ENCODE results near the gene GNAT1. TPM values are rescaled to one million over a fixed set of nuclear protein-coding genes. Genes with fewer than 3 reads are reported as not detected.

GNAT1 gene
- total RNA-seq, 1 experiment from 2014 or later = 0.50 TPM

DNA sequence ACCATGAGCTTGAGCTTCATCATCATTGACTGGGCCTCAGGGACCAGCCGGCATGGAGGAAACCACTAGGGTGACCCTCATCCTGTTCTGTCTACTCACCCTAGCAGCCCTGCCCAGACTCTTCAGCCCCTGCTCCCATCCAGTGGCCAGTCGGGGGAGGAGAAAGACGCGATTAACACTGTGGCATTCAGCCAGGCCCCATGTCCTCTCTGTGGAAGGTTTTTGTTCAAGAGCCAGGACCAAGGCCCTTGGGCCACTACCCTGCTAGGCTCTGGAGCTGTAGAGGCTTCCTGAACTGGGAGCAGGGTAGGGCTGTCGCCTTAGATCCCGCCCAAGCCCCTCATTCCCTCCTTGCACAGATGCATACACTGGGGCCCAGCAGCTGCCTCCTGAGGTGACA, 28.7 kb downstream of the GNAT1 start:
- POLR2A ChIA-PET = no interaction called here
- Mint-ChIP-seq H3K4me1 (ENCODE audit: low read depth, unreplicated experiment) (no peaks in the 10 kb centered on the region), H3K9me3 (ENCODE audit: unreplicated experiment) (no peaks in the 10 kb centered on the region), H3K36me3 (ENCODE audit: insufficient read depth, unreplicated experiment) (peaks cover 6% of the 10 kb centered on the region), H3K27me3 (ENCODE audit: insufficient read depth, unreplicated experiment) (no peaks in the 10 kb centered on the region), H3K27ac (ENCODE audit: unreplicated experiment) (no peak overlapping the region), H3K4me3 (ENCODE audit: unreplicated experiment) (no peak overlapping the region)
- CTCF ChIA-PET = interaction anchor here (2.1 kb wide), 1 partner anchor 25 kb away, joined by 27 read pairs; no protein-coding TSS in a partner anchor
- Histone ChIP-seq H3K36me3 (ENCODE audit: control insufficient read depth, insufficient read depth, low read length) (peaks cover 1% of the 10 kb centered on the region; the same call in 1 of the 2 replicates), H3K27me3 (replicated peaks; ENCODE audit: control insufficient read depth, insufficient read depth, low read length) (no peaks in the 10 kb centered on the region), H3K4me1 (no peaks in the 10 kb centered on the region), H3K4me3 (ENCODE audit: low read depth, low read length) (no peak overlapping the region), H3K9me3 (no peaks in the 10 kb centered on the region)
- intact Hi-C loops (cut with micrococcal nuclease; ENCODE audit: unreplicated experiment) = no loop called here
- no peak for DNase-seq
- TF ChIP-seq, protein P1, sequence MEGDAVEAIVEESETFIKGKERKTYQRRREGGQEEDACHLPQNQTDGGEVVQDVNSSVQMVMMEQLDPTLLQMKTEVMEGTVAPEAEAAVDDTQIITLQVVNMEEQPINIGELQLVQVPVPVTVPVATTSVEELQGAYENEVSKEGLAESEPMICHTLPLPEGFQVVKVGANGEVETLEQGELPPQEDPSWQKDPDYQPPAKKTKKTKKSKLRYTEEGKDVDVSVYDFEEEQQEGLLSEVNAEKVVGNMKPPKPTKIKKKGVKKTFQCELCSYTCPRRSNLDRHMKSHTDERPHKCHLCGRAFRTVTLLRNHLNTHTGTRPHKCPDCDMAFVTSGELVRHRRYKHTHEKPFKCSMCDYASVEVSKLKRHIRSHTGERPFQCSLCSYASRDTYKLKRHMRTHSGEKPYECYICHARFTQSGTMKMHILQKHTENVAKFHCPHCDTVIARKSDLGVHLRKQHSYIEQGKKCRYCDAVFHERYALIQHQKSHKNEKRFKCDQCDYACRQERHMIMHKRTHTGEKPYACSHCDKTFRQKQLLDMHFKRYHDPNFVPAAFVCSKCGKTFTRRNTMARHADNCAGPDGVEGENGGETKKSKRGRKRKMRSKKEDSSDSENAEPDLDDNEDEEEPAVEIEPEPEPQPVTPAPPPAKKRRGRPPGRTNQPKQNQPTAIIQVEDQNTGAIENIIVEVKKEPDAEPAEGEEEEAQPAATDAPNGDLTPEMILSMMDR (IDR thresholded peaks at IDR 0.05; ENCODE audit: insufficient read depth in 1 of 2, low read depth in 1 of 2, low read length in 1 of 2, severe bottlenecking in 1 of 2, unreplicated experiment in 1 of 2) = no peak
- no TSS peak for BruUV-seq (replicated peaks)

DNA sequence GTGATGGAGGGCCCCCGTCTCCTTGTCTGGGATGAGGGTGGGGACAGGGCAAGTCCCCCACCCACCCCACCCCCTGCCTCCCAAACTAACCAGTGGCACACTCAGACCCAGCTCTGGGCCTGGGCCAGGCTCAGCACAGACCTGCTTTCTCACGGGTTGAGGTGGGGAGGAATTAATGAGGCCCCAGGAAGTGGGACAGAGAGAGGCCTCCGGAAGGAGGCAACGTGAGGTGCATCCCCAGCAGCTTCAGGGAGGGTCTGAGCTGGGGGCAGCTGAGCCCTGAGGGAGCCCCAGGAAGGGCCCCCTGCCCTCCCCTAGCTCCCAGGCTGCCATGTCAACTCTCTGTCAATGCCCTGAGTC, 29.6 kb downstream of the GNAT1 start:
- BruUV-seq (replicated peaks) = no TSS peak
- Mint-ChIP-seq H3K4me1 (ENCODE audit: low read depth, unreplicated experiment) (no peaks in the 10 kb centered on the region), H3K36me3 (ENCODE audit: insufficient read depth, unreplicated experiment) (peaks cover 6% of the 10 kb centered on the region), H3K27me3 (ENCODE audit: insufficient read depth, unreplicated experiment) (no peaks in the 10 kb centered on the region), H3K27ac (ENCODE audit: unreplicated experiment) (no peak overlapping the region), H3K9me3 (ENCODE audit: unreplicated experiment) (no peaks in the 10 kb centered on the region), H3K4me3 (ENCODE audit: unreplicated experiment) (no peak overlapping the region)
- no peaks in the 10 kb centered on the region for H3K9me3 ChIP-seq
- H3K27me3 ChIP-seq (replicated peaks; ENCODE audit: control insufficient read depth, insufficient read depth, low read length) = no peaks in the 10 kb centered on the region
- H3K4me1 ChIP-seq = no peaks in the 10 kb centered on the region
- ChIA-PET CTCF (interaction anchor here (0.7 to 2.1 kb wide), 5 partner anchors 9 to 99 kb away, joined by 3 to 27 read pairs (median 3); no protein-coding TSS in a partner anchor), POLR2A (no interaction called here)
- H3K4me3 ChIP-seq (ENCODE audit: low read depth, low read length) = no peak overlapping the region
- intact Hi-C loops (cut with micrococcal nuclease; ENCODE audit: unreplicated experiment) = no loop called here
- DNase-seq = no peak
- TF ChIP-seq, protein P1 (IDR thresholded peaks at IDR 0.05; ENCODE audit: insufficient read depth in 1 of 2, low read depth in 1 of 2, low read length in 1 of 2, severe bottlenecking in 1 of 2, unreplicated experiment in 1 of 2) = no peak
- peaks cover 1% of the 10 kb centered on the region; the same call in 1 of the 2 replicates for H3K36me3 ChIP-seq (ENCODE audit: control insufficient read depth, insufficient read depth, low read length)

DNA sequence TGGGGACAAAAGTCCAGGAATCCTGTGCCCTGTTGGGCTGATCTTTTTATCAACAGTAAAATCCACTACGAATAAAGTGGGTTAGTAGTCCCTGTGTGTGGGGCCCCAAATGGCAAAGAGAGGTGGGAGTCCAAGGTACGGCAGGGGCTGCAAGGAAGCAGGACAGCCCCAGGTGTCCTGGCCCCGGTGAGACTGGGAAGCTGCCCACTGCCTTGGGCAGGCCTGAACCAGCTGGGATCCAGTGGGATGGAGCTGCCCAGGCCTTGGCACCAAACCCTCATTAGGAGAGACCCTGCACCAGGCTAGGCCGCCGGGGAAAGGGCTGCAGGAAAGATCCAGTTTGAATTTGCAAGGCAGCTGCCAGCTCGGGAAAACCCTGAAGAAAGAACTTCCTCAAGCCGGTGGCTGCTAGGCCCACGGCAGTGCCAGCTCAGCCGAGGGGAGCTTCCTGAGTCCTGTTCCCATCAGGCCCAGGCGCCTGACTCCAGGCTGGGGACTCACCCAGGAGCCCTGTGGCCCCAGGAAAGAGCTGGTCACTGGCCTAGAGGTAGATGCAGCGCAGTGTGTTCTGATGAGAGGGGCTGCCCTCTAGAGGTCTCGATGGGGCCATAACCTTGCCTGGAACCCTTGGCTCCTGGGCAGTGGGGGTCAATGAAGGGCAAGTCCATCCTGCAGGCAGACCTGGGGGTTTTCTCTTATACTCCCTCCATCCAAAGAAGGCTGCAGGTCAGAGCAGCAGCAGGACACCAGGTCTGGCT, 30.2 kb downstream of the GNAT1 start:
- POLR2A ChIA-PET = no interaction called here

More for the DNA sequence above, 30.2 kb downstream of the GNAT1 start:
- BruUV-seq (replicated peaks) = no TSS peak
- no peaks in the 10 kb centered on the region for H3K4me1 Mint-ChIP-seq (ENCODE audit: low read depth, unreplicated experiment)
- Histone ChIP-seq H3K4me1 (no peaks in the 10 kb centered on the region), H3K9me3 (no peaks in the 10 kb centered on the region), H3K36me3 (ENCODE audit: control insufficient read depth, insufficient read depth, low read length) (peaks cover 1% of the 10 kb centered on the region; the same call in 1 of the 2 replicates), H3K4me3 (ENCODE audit: low read depth, low read length) (no peak overlapping the region), H3K27me3 (replicated peaks; ENCODE audit: control insufficient read depth, insufficient read depth, low read length) (no peaks in the 10 kb centered on the region)
- peaks cover 6% of the 10 kb centered on the region for H3K36me3 Mint-ChIP-seq (ENCODE audit: insufficient read depth, unreplicated experiment)
- H3K27ac Mint-ChIP-seq (ENCODE audit: unreplicated experiment) = no peak overlapping the region
- TF ChIP-seq, protein P1 (IDR thresholded peaks at IDR 0.05; ENCODE audit: insufficient read depth in 1 of 2, low read depth in 1 of 2, low read length in 1 of 2, severe bottlenecking in 1 of 2, unreplicated experiment in 1 of 2) = peak; percentile 36 to 43
- CTCF ChIA-PET = interaction anchor here (0.8 to 2.1 kb wide), 9 partner anchors 10 to 101 kb away, joined by 3 to 27 read pairs (median 4); no protein-coding TSS in a partner anchor
- DNase-seq = no peak
- intact Hi-C loops (cut with micrococcal nuclease; ENCODE audit: unreplicated experiment) = no loop called here
- no peaks in the 10 kb centered on the region for H3K9me3 Mint-ChIP-seq (ENCODE audit: unreplicated experiment)
- H3K4me3 Mint-ChIP-seq (ENCODE audit: unreplicated experiment) = no peak overlapping the region
- no peaks in the 10 kb centered on the region for H3K27me3 Mint-ChIP-seq (ENCODE audit: insufficient read depth, unreplicated experiment)
